GM23338 (cell line): Measurements from ENCODE around the gene NOVA1. TPM values are rescaled to one million over a fixed set of nuclear protein-coding genes. Genes with fewer than 3 reads are reported as not detected.

Source experiments
- ATAC-seq: fragments of 200-7000 bp; cut with Tn5 transposase; 3 replicates; pipeline ENCODE4 v1.9.1; 2020
- DNase-seq: peaks from one replicate; pipeline ENCODE4 v3.0.0-alpha.2; 2015; ENCODE audit warnings: low spot score
- H2AFZ ChIP-seq: fragments of 200-600 bp; sonication (generic); 2 replicates; pipeline ENCODE4 v1.8.0; 2016; ENCODE audit warnings: antibody characterized with exemption, mild to moderate bottlenecking, moderate library complexity
- H3F3A ChIP-seq: fragments of 200-600 bp; sonication (generic); replicated peaks from 2 replicates; pipeline ENCODE4 v1.8.0; 2017; ENCODE audit warnings: antibody characterized with exemption, mixed run types, low read depth
- H3K27ac ChIP-seq: fragments of 200-600 bp; sonication (generic); 2 replicates; pipeline ENCODE4 v1.6.1; 2016; ENCODE audit warnings: low read depth
- H3K27me3 ChIP-seq: fragments of 200-600 bp; sonication (generic); 2 replicates; pipeline ENCODE4 v1.8.0; 2016; ENCODE audit warnings: mild to moderate bottlenecking, mixed run types, moderate library complexity; ENCODE audit not compliant: insufficient read depth
- H3K36me3 ChIP-seq: fragments of 200-600 bp; sonication (generic); 2 replicates; pipeline ENCODE4 v1.8.0; 2016; ENCODE audit warnings: mild to moderate bottlenecking; ENCODE audit not compliant: insufficient read depth
- H3K4me1 ChIP-seq: fragments of 200-600 bp; sonication (generic); 2 replicates; pipeline ENCODE4 v1.8.0; 2016; ENCODE audit warnings: mild to moderate bottlenecking, moderate library complexity; ENCODE audit not compliant: insufficient read depth
- H3K4me2 ChIP-seq: fragments of 200-600 bp; sonication (generic); 2 replicates; pipeline ENCODE4 v1.7.1; 2017; ENCODE audit warnings: mixed run types
- H3K4me3 ChIP-seq: fragments of 200-600 bp; sonication (generic); 2 replicates; pipeline ENCODE4 v1.6.1; 2016; ENCODE audit warnings: mixed run types
- H3K79me2 ChIP-seq: fragments of 200-600 bp; sonication (generic); replicated peaks from 2 replicates; pipeline ENCODE4 v1.8.0; 2017; ENCODE audit warnings: mild to moderate bottlenecking; ENCODE audit not compliant: insufficient read depth
- H3K9me2 ChIP-seq: fragments of 200-600 bp; sonication (generic); 2 replicates; pipeline ENCODE4 v1.8.0; 2017; ENCODE audit not compliant: insufficient read depth
- H4K20me1 ChIP-seq: fragments of 200-600 bp; sonication (generic); replicated peaks from 2 replicates; pipeline ENCODE4 v1.8.0; 2017; ENCODE audit warnings: mild to moderate bottlenecking; ENCODE audit not compliant: insufficient read depth
- H3K27ac Mint-ChIP-seq: 2 replicates; pipeline ENCODE4 v1.8.0; 2020; ENCODE audit warnings: inconsistent platforms, mild to moderate bottlenecking, moderate library complexity, mixed read lengths
- H3K27me3 Mint-ChIP-seq: 3 replicates; pipeline ENCODE4 v1.8.0; 2022; ENCODE audit warnings: low read depth, mild to moderate bottlenecking, moderate library complexity, mixed read lengths, inconsistent platforms; ENCODE audit not compliant: insufficient read depth, poor library complexity
- H3K36me3 Mint-ChIP-seq: 3 replicates; pipeline ENCODE4 v1.8.0; 2021; ENCODE audit warnings: low read depth, mild to moderate bottlenecking, inconsistent platforms, moderate library complexity, mixed read lengths
- H3K4me1 Mint-ChIP-seq: 3 replicates; pipeline ENCODE4 v1.8.0; 2020; ENCODE audit warnings: mild to moderate bottlenecking, inconsistent platforms, mixed read lengths
- H3K4me3 Mint-ChIP-seq: 3 replicates; pipeline ENCODE4 v1.8.0; 2021; ENCODE audit warnings: moderate library complexity, mild to moderate bottlenecking, inconsistent platforms, mixed read lengths
- H3K9me3 Mint-ChIP-seq: 3 replicates; pipeline ENCODE4 v1.8.0; 2020; ENCODE audit warnings: moderate library complexity, mild to moderate bottlenecking, inconsistent platforms, mixed read lengths
- CREB1 ChIP-seq: fragments of 250-450 bp; sonication (Bioruptor Pico); IDR thresholded peaks from 2 replicates; pipeline ENCODE4 v1.5.0; 2020; ENCODE audit warnings: low read depth, mild to moderate bottlenecking, moderate library complexity
- EZH2 ChIP-seq: fragments of 200-600 bp; sonication (generic); IDR thresholded peaks from one replicate; pipeline ENCODE4 v1.8.0; 2017; ENCODE audit warnings: antibody characterized with exemption, mild to moderate bottlenecking, low read depth; ENCODE audit not compliant: unreplicated experiment
- EZH2phosphoT487 ChIP-seq: fragments of 200-600 bp; sonication (generic); IDR thresholded peaks from one replicate; pipeline ENCODE4 v1.8.1; 2018; ENCODE audit warnings: antibody characterized with exemption; ENCODE audit not compliant: unreplicated experiment
- JUNB ChIP-seq: IDR thresholded peaks from one replicate; pipeline ENCODE4 v1.6.1; 2016; ENCODE audit warnings: antibody characterized with exemption; ENCODE audit not compliant: unreplicated experiment
- NANOG ChIP-seq: IDR thresholded peaks from 2 replicates; pipeline ENCODE4 v1.6.1; 2016; ENCODE audit warnings: antibody characterized with exemption, borderline replicate concordance
- POLR2AphosphoS5 ChIP-seq: IDR thresholded peaks from 2 replicates; pipeline ENCODE4 v1.6.1; 2016; ENCODE audit warnings: antibody characterized with exemption, low read depth
- STAT1 ChIP-seq: IDR thresholded peaks from one replicate; pipeline ENCODE4 v1.6.1; 2016; ENCODE audit warnings: antibody characterized with exemption; ENCODE audit not compliant: unreplicated experiment
- ZNF114 ChIP-seq: fragments of 250-450 bp; sonication (Bioruptor Pico); IDR thresholded peaks from 2 replicates; pipeline ENCODE4 v1.5.0; 2020; ENCODE audit warnings: mild to moderate bottlenecking, moderate library complexity
- ZNF331 ChIP-seq: fragments of 250-450 bp; sonication (Bioruptor Pico); IDR thresholded peaks from 2 replicates; pipeline ENCODE4 v1.5.0; 2020; ENCODE audit warnings: low read depth, mild to moderate bottlenecking, moderate library complexity
- polyA plus RNA-seq: library from polyadenylated mRNA; unstranded; fragments of >200 nt; fragmentation: Nextera tagmentation; extraction: Ambion mirVana; gene quantifications from 2 replicates; pipeline ENCODE4 v1.2.1, GENCODE V29; 2016
- total RNA-seq: library from RNA; depleted of rRNA; stranded (reverse); fragments of >200 nt; shearing (Covaris generic); gene quantifications from 2 replicates; pipeline ENCODE4 v1.2.3, GENCODE V29; 2014
- TF ChIP-seq, protein P1 (sequence below): IDR thresholded peaks from one replicate; pipeline ENCODE4 v1.6.1; 2018; ENCODE audit warnings: antibody characterized with exemption; ENCODE audit not compliant: unreplicated experiment
- TF ChIP-seq, protein P2 (sequence below), 2 experiments: fragments of 200-600 bp in 1 of 2; sonication (generic) in 1 of 2; conservative IDR thresholded peaks; 2 replicates each; pipeline versions ENCODE4 v1.5.1 to v1.6.1; 2016 to 2017; ENCODE audit warnings: antibody characterized with exemption in 2 of 2, low read depth in 2 of 2, mild to moderate bottlenecking in 2 of 2, moderate library complexity in 1 of 2
- TF ChIP-seq, protein P3 (sequence below): IDR thresholded peaks from 2 replicates; pipeline ENCODE4 v1.6.1; 2016; ENCODE audit warnings: antibody characterized with exemption
- TF ChIP-seq, protein P4 (sequence below): fragments of 250-450 bp; sonication (Bioruptor Pico); IDR thresholded peaks from 2 replicates; pipeline ENCODE4 v1.5.0; 2020; ENCODE audit warnings: mild to moderate bottlenecking, moderate library complexity

Gene NOVA1
- total and polyA plus RNA-seq, 2 experiments from 2014 or later = 8.1 to 11.6 TPM

DNA sequence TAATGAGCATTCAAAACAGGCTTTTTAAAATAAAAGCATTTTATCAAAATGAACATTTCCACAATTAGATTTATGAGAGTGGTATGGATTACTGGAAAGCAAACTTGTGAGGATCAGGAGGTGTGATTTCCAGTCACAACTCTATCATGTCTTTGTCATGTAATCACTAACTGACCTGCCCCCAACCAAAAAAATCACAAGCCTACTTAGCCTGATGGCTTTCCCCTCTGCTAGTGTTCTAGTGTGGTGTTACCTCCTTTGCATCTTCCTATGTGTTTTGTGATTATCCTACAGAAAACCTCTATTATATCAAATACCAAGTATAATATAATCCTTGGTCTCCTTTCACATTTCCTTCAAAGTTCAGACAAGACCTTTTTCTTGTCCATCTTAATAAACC lies 168.6 kb downstream of the NOVA1 start:
- no peaks in the 10 kb centered on the region for H3K36me3 ChIP-seq
- H3K27me3 ChIP-seq = no peaks in the 10 kb centered on the region
- H3K27ac ChIP-seq = no peak overlapping the region
- H3K4me1 Mint-ChIP-seq = peaks cover 11% of the 10 kb centered on the region
- no peaks in the 10 kb centered on the region for H3K9me2 ChIP-seq
- DNase-seq (no peak), ATAC-seq (peak; percentile 44; the same call in 1 of the 3 replicates)
- no peak overlapping the region for H3K27ac Mint-ChIP-seq
- TF ChIP-seq EZH2 (no peak), STAT1 (no peak), CREB1 (CRISPR knock-in tag) (no peak), ZNF114 (CRISPR knock-in tag) (no peak), NANOG (no peak), ZNF331 (CRISPR knock-in tag) (no peak), EZH2phosphoT487 (no peak), JUNB (no peak), POLR2AphosphoS5 (no peak)
- TF ChIP-seq, protein P1, sequence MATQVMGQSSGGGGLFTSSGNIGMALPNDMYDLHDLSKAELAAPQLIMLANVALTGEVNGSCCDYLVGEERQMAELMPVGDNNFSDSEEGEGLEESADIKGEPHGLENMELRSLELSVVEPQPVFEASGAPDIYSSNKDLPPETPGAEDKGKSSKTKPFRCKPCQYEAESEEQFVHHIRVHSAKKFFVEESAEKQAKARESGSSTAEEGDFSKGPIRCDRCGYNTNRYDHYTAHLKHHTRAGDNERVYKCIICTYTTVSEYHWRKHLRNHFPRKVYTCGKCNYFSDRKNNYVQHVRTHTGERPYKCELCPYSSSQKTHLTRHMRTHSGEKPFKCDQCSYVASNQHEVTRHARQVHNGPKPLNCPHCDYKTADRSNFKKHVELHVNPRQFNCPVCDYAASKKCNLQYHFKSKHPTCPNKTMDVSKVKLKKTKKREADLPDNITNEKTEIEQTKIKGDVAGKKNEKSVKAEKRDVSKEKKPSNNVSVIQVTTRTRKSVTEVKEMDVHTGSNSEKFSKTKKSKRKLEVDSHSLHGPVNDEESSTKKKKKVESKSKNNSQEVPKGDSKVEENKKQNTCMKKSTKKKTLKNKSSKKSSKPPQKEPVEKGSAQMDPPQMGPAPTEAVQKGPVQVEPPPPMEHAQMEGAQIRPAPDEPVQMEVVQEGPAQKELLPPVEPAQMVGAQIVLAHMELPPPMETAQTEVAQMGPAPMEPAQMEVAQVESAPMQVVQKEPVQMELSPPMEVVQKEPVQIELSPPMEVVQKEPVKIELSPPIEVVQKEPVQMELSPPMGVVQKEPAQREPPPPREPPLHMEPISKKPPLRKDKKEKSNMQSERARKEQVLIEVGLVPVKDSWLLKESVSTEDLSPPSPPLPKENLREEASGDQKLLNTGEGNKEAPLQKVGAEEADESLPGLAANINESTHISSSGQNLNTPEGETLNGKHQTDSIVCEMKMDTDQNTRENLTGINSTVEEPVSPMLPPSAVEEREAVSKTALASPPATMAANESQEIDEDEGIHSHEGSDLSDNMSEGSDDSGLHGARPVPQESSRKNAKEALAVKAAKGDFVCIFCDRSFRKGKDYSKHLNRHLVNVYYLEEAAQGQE = no peak
- TF ChIP-seq, protein P2, sequence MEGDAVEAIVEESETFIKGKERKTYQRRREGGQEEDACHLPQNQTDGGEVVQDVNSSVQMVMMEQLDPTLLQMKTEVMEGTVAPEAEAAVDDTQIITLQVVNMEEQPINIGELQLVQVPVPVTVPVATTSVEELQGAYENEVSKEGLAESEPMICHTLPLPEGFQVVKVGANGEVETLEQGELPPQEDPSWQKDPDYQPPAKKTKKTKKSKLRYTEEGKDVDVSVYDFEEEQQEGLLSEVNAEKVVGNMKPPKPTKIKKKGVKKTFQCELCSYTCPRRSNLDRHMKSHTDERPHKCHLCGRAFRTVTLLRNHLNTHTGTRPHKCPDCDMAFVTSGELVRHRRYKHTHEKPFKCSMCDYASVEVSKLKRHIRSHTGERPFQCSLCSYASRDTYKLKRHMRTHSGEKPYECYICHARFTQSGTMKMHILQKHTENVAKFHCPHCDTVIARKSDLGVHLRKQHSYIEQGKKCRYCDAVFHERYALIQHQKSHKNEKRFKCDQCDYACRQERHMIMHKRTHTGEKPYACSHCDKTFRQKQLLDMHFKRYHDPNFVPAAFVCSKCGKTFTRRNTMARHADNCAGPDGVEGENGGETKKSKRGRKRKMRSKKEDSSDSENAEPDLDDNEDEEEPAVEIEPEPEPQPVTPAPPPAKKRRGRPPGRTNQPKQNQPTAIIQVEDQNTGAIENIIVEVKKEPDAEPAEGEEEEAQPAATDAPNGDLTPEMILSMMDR (conservative IDR thresholded peaks at IDR 0.05; ENCODE audit: low read depth in 2 of 2) = no peak
- TF ChIP-seq, protein P3, sequence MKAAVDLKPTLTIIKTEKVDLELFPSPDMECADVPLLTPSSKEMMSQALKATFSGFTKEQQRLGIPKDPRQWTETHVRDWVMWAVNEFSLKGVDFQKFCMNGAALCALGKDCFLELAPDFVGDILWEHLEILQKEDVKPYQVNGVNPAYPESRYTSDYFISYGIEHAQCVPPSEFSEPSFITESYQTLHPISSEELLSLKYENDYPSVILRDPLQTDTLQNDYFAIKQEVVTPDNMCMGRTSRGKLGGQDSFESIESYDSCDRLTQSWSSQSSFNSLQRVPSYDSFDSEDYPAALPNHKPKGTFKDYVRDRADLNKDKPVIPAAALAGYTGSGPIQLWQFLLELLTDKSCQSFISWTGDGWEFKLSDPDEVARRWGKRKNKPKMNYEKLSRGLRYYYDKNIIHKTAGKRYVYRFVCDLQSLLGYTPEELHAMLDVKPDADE = no peak
- TF ChIP-seq, protein P4, sequence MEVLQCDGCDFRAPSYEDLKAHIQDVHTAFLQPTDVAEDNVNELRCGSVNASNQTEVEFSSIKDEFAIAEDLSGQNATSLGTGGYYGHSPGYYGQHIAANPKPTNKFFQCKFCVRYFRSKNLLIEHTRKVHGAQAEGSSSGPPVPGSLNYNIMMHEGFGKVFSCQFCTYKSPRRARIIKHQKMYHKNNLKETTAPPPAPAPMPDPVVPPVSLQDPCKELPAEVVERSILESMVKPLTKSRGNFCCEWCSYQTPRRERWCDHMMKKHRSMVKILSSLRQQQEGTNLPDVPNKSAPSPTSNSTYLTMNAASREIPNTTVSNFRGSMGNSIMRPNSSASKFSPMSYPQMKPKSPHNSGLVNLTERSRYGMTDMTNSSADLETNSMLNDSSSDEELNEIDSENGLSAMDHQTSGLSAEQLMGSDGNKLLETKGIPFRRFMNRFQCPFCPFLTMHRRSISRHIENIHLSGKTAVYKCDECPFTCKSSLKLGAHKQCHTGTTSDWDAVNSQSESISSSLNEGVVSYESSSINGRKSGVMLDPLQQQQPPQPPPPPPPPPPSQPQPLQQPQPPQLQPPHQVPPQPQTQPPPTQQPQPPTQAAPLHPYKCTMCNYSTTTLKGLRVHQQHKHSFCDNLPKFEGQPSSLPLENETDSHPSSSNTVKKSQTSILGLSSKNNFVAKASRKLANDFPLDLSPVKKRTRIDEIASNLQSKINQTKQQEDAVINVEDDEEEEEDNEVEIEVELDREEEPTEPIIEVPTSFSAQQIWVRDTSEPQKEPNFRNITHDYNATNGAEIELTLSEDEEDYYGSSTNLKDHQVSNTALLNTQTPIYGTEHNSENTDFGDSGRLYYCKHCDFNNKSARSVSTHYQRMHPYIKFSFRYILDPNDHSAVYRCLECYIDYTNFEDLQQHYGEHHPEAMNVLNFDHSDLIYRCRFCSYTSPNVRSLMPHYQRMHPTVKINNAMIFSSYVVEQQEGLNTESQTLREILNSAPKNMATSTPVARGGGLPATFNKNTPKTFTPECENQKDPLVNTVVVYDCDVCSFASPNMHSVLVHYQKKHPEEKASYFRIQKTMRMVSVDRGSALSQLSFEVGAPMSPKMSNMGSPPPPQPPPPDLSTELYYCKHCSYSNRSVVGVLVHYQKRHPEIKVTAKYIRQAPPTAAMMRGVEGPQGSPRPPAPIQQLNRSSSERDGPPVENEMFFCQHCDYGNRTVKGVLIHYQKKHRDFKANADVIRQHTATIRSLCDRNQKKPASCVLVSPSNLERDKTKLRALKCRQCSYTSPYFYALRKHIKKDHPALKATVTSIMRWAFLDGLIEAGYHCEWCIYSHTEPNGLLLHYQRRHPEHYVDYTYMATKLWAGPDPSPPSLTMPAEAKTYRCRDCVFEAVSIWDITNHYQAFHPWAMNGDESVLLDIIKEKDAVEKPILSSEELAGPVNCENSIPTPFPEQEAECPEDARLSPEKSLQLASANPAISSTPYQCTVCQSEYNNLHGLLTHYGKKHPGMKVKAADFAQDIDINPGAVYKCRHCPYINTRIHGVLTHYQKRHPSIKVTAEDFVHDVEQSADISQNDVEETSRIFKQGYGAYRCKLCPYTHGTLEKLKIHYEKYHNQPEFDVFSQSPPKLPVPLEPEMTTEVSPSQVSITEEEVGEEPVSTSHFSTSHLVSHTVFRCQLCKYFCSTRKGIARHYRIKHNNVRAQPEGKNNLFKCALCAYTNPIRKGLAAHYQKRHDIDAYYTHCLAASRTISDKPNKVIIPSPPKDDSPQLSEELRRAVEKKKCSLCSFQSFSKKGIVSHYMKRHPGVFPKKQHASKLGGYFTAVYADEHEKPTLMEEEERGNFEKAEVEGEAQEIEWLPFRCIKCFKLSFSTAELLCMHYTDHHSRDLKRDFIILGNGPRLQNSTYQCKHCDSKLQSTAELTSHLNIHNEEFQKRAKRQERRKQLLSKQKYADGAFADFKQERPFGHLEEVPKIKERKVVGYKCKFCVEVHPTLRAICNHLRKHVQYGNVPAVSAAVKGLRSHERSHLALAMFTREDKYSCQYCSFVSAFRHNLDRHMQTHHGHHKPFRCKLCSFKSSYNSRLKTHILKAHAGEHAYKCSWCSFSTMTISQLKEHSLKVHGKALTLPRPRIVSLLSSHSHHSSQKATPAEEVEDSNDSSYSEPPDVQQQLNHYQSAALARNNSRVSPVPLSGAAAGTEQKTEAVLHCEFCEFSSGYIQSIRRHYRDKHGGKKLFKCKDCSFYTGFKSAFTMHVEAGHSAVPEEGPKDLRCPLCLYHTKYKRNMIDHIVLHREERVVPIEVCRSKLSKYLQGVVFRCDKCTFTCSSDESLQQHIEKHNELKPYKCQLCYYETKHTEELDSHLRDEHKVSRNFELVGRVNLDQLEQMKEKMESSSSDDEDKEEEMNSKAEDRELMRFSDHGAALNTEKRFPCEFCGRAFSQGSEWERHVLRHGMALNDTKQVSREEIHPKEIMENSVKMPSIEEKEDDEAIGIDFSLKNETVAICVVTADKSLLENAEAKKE (CRISPR knock-in tag) = no peak
- no peaks in the 10 kb centered on the region for H3K27me3 Mint-ChIP-seq
- no peaks in the 10 kb centered on the region for H3K4me1 ChIP-seq
- H3K79me2 ChIP-seq = no peaks in the 10 kb centered on the region
- H3K4me3 ChIP-seq = no peak overlapping the region
- H2AFZ ChIP-seq = no peak overlapping the region
- H3K4me3 Mint-ChIP-seq = no peak overlapping the region
- no peaks in the 10 kb centered on the region for H3K36me3 Mint-ChIP-seq
- no peak overlapping the region for H3K4me2 ChIP-seq
- no peaks in the 10 kb centered on the region for H4K20me1 ChIP-seq
- no peaks in the 10 kb centered on the region for H3K9me3 Mint-ChIP-seq
- H3F3A ChIP-seq = no peaks in the 10 kb centered on the region
